Bronchial epithelial cell (primary cell): ENCODE results near the gene DDX3X. TPM values are rescaled to one million over a fixed set of nuclear protein-coding genes. Genes with fewer than 3 reads are reported as not detected.

Source experiments
- DNase-seq: peaks from one replicate; pipeline ENCODE4 v3.0.0-alpha.2; 2010; ENCODE audit warnings: low read depth
- FAIRE-seq: peaks from 2 replicates; lab custom pipeline; 2011; peaks lifted over from hg19 to GRCh38; lab: Jason Lieb, UNC
- H3K27me3 ChIP-seq: 2 replicates; pipeline ENCODE4 v1.5.1; 2011; ENCODE audit warnings: low read length; ENCODE audit not compliant: control insufficient read depth, insufficient read depth
- H3K36me3 ChIP-seq: 2 replicates; pipeline ENCODE4 v1.5.1; 2011; ENCODE audit warnings: low read length; ENCODE audit not compliant: control insufficient read depth, insufficient read depth
- H3K4me3 ChIP-seq: 2 replicates; pipeline ENCODE4 v1.5.1; 2011; ENCODE audit warnings: mild to moderate bottlenecking, low read depth, low read length, control low read depth
- CTCF ChIP-seq: IDR thresholded peaks from 2 replicates; pipeline ENCODE4 v1.5.1; 2011; ENCODE audit warnings: mild to moderate bottlenecking, moderate library complexity, low read length, control low read depth, inconsistent platforms; ENCODE audit not compliant: insufficient read depth, severe bottlenecking
- total RNA-seq: library from RNA; depleted of rRNA; stranded (reverse); fragments of >200 nt; gene quantifications from 2 replicates; pipeline ENCODE4 v1.2.1, GENCODE V29; 2014

The DDX3X gene
- total RNA-seq, 1 donor from 2014 or later: 239 TPM

GRCh38 chrX:41300758-41301437 lies 33.1 kb upstream of the DDX3X start:
- Histone ChIP-seq H3K27me3 (no peaks in the 10 kb centered on the region), H3K4me3 (no peak overlapping the region), H3K36me3 (no peaks in the 10 kb centered on the region)
- TF ChIP-seq CTCF: no peak
- DNase-seq (peak; percentile 41), FAIRE-seq (no peak)

GRCh38 chrX:41301438-41301824 lies 32.5 kb upstream of the DDX3X start:
- H3K4me3 ChIP-seq: no peak overlapping the region
- no peak for FAIRE-seq
- H3K36me3 ChIP-seq: no peaks in the 10 kb centered on the region
- no peaks in the 10 kb centered on the region for H3K27me3 ChIP-seq
- no peak for DNase-seq
- TF ChIP-seq CTCF: no peak

DNA sequence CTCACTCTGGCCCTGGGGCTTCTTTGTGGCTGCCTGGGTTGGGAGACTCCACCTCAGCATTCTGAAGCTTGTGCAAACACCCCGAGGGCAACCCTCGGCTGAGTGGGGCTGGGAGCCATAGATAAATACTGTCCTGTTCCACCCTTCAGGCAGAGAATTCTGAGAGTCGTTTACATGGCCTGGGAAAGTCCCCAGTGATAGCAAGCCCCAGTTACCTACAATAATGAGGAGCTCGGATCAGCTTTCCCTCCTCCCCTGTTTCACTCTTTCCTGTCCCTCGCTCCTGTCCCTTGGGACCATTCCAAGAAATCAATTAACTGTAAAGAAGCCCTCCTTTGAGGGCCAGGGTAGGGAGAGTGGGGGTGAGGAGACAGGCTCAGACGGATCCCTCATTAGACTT lies 31.6 kb upstream of the DDX3X start:
- no peak for TF ChIP-seq CTCF
- Histone ChIP-seq H3K4me3 (no peak overlapping the region), H3K27me3 (no peaks in the 10 kb centered on the region), H3K36me3 (no peaks in the 10 kb centered on the region)
- DNase-seq (peak; percentile 31), FAIRE-seq (no peak)

DNA sequence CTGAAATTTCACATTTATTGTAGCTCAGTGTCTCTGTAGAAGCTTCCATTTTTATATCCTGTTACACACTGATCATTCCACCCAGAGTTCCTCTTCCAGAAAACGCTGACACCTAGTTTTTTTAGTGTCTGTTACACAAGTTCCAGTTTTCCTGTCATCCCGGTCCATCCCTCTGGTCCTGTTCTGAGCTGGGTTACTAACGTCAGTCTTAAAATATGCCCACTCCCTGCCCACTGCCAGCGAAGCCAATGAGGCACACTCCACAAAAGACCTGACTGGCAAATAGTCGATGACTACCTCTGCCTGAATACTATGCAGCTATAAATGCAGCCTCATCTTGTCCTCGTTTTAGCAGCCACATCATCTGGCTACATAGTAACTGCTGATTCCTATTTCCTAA lies 30.9 kb upstream of the DDX3X start:
- H3K27me3 ChIP-seq: no peaks in the 10 kb centered on the region
- DNase-seq: peak; percentile 68
- no peak for FAIRE-seq
- no peaks in the 10 kb centered on the region for H3K36me3 ChIP-seq
- H3K4me3 ChIP-seq: no peak overlapping the region
- no peak for TF ChIP-seq CTCF

GRCh38 chrX:41304178-41304577 lies 29.8 kb upstream of the DDX3X start:
- no peak for FAIRE-seq
- Histone ChIP-seq H3K4me3 (no peak overlapping the region), H3K36me3 (no peaks in the 10 kb centered on the region), H3K27me3 (no peaks in the 10 kb centered on the region)
- no peak for TF ChIP-seq CTCF
- no peak for DNase-seq
